Caco-2 (cell line): Measurements from ENCODE around the gene EDN1. TPM values are rescaled to one million over a fixed set of nuclear protein-coding genes. Genes with fewer than 3 reads are reported as not detected.
"Not testable (repeated sequence)": the region's sequence is repeated elsewhere in the genome, so short reads cannot be mapped to it uniquely, and the experiment has no call there.

Source experiments
- BruUV-seq: library from RNA; stranded (reverse); fragments of 400-500 nt; replicated peaks from 2 replicates; lab custom pipeline; 2021; lab: Mats Ljungman, UMichigan
- CTCF ChIA-PET: fragments of 300-600 bp; sonication (Branson Sonifier 250); formaldehyde crosslinking; loops from one replicate; lab custom pipeline; 2022; ENCODE audit warnings: antibody characterized with exemption; lab: Charles Lee
- POLR2A ChIA-PET: fragments of 300-600 bp; sonication (Branson Sonifier 250); formaldehyde crosslinking; loops from one replicate; lab custom pipeline; 2022; ENCODE audit warnings: antibody characterized with exemption; lab: Charles Lee
- DNase-seq, 2 experiments: peaks; one replicate each; pipeline versions ENCODE4 v3.0.0 to v3.0.0-alpha.2; 2020 to 2022
- H3K27me3 ChIP-seq: replicated peaks from 2 replicates; pipeline ENCODE4 v1.6.0; 2011; ENCODE audit warnings: low read length; ENCODE audit not compliant: control insufficient read depth, insufficient read depth
- H3K36me3 ChIP-seq: 2 replicates; pipeline ENCODE4 v1.5.1; 2011; ENCODE audit warnings: low read length; ENCODE audit not compliant: control insufficient read depth, insufficient read depth
- H3K4me1 ChIP-seq: fragments of 250-450 bp; sonication (Bioruptor Pico); 2 replicates; pipeline ENCODE4 v1.5.1; 2020; ENCODE audit warnings: mild to moderate bottlenecking
- H3K4me3 ChIP-seq: 2 replicates; pipeline ENCODE4 v1.5.1; 2011; ENCODE audit warnings: low read depth, mild to moderate bottlenecking, control low read depth, low read length
- H3K9me3 ChIP-seq: fragments of 250-450 bp; sonication (Bioruptor Pico); 2 replicates; pipeline ENCODE4 v1.5.1; 2020; ENCODE audit warnings: mild to moderate bottlenecking, moderate library complexity
- H3K27ac Mint-ChIP-seq: one replicate; pipeline ENCODE4 v1.8.0; 2022; ENCODE audit warnings: mixed read lengths; ENCODE audit not compliant: unreplicated experiment
- H3K27me3 Mint-ChIP-seq: one replicate; pipeline ENCODE4 v1.8.0; 2022; ENCODE audit warnings: mixed read lengths; ENCODE audit not compliant: insufficient read depth, unreplicated experiment
- H3K36me3 Mint-ChIP-seq: one replicate; pipeline ENCODE4 v1.8.0; 2022; ENCODE audit warnings: mild to moderate bottlenecking, mixed read lengths; ENCODE audit not compliant: insufficient read depth, unreplicated experiment
- H3K4me1 Mint-ChIP-seq: one replicate; pipeline ENCODE4 v1.8.0; 2022; ENCODE audit warnings: low read depth, mixed read lengths; ENCODE audit not compliant: unreplicated experiment
- H3K4me3 Mint-ChIP-seq: one replicate; pipeline ENCODE4 v1.8.0; 2022; ENCODE audit warnings: mild to moderate bottlenecking, moderate library complexity, mixed read lengths; ENCODE audit not compliant: unreplicated experiment
- H3K9me3 Mint-ChIP-seq: one replicate; pipeline ENCODE4 v1.8.0; 2022; ENCODE audit warnings: mixed read lengths; ENCODE audit not compliant: unreplicated experiment
- CTCF ChIP-seq, 2 experiments: fragments of 200-600 bp in 1 of 2; IDR thresholded peaks; 1 replicate in 1 of 2; 2 replicates in 1 of 2; pipeline versions ENCODE4 v1.5.1 to v1.8.0; 2011 to 2022; ENCODE audit warnings: antibody characterized with exemption in 1 of 2, control low read depth in 1 of 2, inconsistent platforms in 1 of 2, low read depth in 1 of 2, low read length in 1 of 2, mild to moderate bottlenecking in 1 of 2, moderate library complexity in 1 of 2; ENCODE audit not compliant: insufficient read depth in 1 of 2, severe bottlenecking in 1 of 2, unreplicated experiment in 1 of 2
- intact Hi-C: fragments of 100-400 bp; cut with micrococcal nuclease; formaldehyde crosslinking; loops from one replicate; pipeline ENCODE4 v1.10.0; 2022; ENCODE audit not compliant: unreplicated experiment
- total RNA-seq: library from RNA; stranded (reverse); gene quantifications from 2 replicates; pipeline ENCODE4 v1.2.3, GENCODE V29; 2022

EDN1 gene
- total RNA-seq, 1 experiment from 2014 or later: 14.0 TPM

DNA sequence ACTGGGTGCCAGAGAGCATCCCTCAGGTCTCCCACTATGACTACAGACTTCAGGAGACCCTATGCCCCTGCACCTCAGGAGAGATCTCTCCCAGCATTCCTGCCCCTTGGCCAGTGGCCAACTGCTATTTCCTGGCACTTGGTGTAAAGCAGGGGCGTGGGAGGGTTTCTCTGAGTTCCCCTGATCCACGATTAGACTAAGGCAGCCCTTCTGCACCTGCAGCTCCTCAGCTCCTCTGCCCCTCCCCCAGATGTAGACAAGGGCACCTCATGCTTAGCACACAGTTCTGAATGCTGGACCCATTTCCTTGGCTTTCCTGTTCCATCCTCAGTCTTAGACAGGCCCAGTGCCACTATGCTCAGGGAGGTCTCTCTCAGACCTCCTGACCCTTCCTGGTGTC, 28.6 kb downstream of the EDN1 start:
- Histone ChIP-seq H3K9me3 (peaks cover 20% of the 10 kb centered on the region), H3K27me3 (no peaks in the 10 kb centered on the region), H3K4me1 (peaks cover 14% of the 10 kb centered on the region), H3K4me3 (no peak overlapping the region), H3K36me3 (no peaks in the 10 kb centered on the region)
- CTCF ChIA-PET: no interaction called here
- intact Hi-C loops: no loop called here
- peaks cover 5% of the 10 kb centered on the region for H3K36me3 Mint-ChIP-seq
- no peaks in the 10 kb centered on the region for H3K4me1 Mint-ChIP-seq
- no peak for DNase-seq
- H3K4me3 Mint-ChIP-seq: no peak overlapping the region
- BruUV-seq: no TSS peak
- POLR2A ChIA-PET: no interaction called here
- H3K27me3 Mint-ChIP-seq: no peaks in the 10 kb centered on the region
- peak overlapping the region; percentile 69 for H3K27ac Mint-ChIP-seq
- peaks cover 37% of the 10 kb centered on the region for H3K9me3 Mint-ChIP-seq
- TF ChIP-seq CTCF (IDR thresholded peaks at IDR 0.05; ENCODE audit: insufficient read depth in 1 of 2, low read depth in 1 of 2, low read length in 1 of 2, severe bottlenecking in 1 of 2, unreplicated experiment in 1 of 2): no peak

- H3K4me3 Mint-ChIP-seq, BruUV-seq, H3K27me3 ChIP-seq, H3K27ac Mint-ChIP-seq, DNase-seq, POLR2A ChIA-PET, H3K4me1 Mint-ChIP-seq, H3K27me3 Mint-ChIP-seq, H3K36me3 ChIP-seq, intact Hi-C loops, H3K4me3 ChIP-seq: not testable (repeated sequence)
- Mint-ChIP-seq H3K36me3 (peaks cover 11% of the 10 kb centered on the region), H3K9me3 (peaks cover 37% of the 10 kb centered on the region)
- H3K9me3 ChIP-seq: peaks cover 20% of the 10 kb centered on the region
- H3K4me1 ChIP-seq: peaks cover 28% of the 10 kb centered on the region
- CTCF ChIA-PET: interaction anchor here (0.5 kb wide), 1 partner anchor 72 kb away, joined by 3 read pairs; no protein-coding TSS in a partner anchor
Measured at GRCh38 chr6:12320074-12320473, 29.9 kb downstream of the EDN1 start.

DNA sequence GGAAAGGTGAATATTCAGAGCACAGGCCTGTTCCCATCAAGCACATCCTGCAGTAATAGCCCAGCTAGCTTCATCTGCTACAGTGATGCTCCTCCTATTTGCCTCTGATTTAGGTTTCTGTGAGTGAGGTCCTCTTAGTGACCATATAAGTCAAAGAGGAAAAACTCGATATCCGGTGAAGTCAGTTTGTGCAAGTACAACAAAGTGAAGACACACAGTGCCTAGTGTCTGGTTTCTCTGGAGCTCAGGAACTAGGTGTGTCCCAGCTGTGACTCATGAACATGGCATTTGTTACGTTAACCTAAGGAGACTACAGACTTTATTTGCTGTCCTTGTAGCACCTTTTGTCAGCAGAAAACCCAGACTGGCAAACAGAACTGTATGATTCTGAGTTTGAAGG, 33.9 kb downstream of the EDN1 start:
- Histone ChIP-seq H3K4me3 (no peak overlapping the region), H3K9me3 (peaks cover 3% of the 10 kb centered on the region; the same call in 1 of the 2 replicates), H3K27me3 (no peaks in the 10 kb centered on the region), H3K4me1 (peaks cover 33% of the 10 kb centered on the region), H3K36me3 (no peaks in the 10 kb centered on the region)
- peaks cover 6% of the 10 kb centered on the region for H3K36me3 Mint-ChIP-seq
- peaks cover 30% of the 10 kb centered on the region for H3K4me1 Mint-ChIP-seq
- no peaks in the 10 kb centered on the region for H3K27me3 Mint-ChIP-seq
- no peak for TF ChIP-seq CTCF (IDR thresholded peaks at IDR 0.05; ENCODE audit: insufficient read depth in 1 of 2, low read depth in 1 of 2, low read length in 1 of 2, severe bottlenecking in 1 of 2, unreplicated experiment in 1 of 2)
- intact Hi-C loops: loop anchor here (1.0 kb wide), 2 partner anchors 8 to 28 kb away; no protein-coding TSS in a partner anchor
- CTCF ChIA-PET: interaction anchor here (0.6 to 1.4 kb wide), 3 partner anchors 23 to 34 kb away, joined by 4 to 6 read pairs (median 4); partner anchors contain the start of gene EDN1
- DNase-seq: peak; percentile 80 to 88
- no TSS peak for BruUV-seq
- peak overlapping the region; percentile 95 for H3K27ac Mint-ChIP-seq
- H3K4me3 Mint-ChIP-seq: no peak overlapping the region
- POLR2A ChIA-PET: interaction anchor here (0.7 to 1.6 kb wide), 5 partner anchors 25 to 47 kb away, joined by 3 to 6 read pairs (median 4); partner anchors contain the start of gene EDN1
- peaks cover 29% of the 10 kb centered on the region for H3K9me3 Mint-ChIP-seq
